ENCODE measurements around the gene PARM1.
"Not testable (repeated sequence)": the region's sequence is repeated elsewhere in the genome, so short reads cannot be mapped to it uniquely, and the experiment has no call there.

Gene PARM1

DNA sequence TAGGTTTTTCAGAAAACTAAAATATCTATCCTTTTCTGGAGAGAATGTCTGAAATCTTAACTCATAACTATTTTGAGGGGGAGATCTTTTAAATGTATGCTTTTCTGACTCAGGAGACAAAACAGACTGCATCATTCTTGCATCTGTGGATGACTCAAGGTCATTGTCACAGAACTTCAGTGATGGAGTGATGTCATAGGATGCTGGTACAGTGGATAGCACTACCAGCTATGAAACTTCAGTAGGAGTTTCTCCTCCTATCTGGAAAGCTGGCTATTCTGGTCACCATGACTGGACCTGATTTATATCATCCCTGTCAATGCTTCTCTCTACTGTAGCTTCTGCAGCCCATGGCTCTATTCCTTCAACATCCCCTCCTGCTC, 50.3 kb downstream of the PARM1 start:
- no peak for DNase-seq (ENCODE audit: low read depth)

DNA sequence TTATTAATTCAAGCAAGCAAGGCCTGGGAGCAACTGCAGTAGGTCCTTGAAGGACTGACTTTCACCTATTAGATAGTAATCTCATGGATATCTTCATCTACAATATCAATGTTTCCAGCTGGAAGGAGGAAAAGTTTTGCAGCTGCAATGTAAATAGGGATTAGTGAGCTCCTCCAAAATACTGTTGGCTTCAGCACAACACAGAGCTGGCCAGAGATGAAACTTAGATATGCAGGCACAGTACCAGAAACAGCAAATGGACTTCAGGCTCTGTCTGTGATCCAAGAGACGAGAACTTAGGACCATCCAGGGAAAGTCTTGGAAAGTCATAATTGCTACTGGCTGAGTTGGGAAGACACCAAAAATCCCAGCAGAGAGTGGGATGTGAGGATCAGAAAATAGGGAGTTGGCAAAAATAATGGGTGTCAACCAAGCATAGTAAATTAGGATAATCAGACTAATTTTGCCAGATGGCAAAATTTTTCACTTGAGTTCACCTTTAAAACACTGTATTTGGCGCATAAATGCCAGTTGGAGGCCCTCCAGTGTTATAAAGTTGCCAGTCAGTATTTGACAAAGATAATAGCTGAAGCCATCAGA, 57.5 kb downstream of the PARM1 start:
- DNase-seq (ENCODE audit: low read depth) = no peak

DNA sequence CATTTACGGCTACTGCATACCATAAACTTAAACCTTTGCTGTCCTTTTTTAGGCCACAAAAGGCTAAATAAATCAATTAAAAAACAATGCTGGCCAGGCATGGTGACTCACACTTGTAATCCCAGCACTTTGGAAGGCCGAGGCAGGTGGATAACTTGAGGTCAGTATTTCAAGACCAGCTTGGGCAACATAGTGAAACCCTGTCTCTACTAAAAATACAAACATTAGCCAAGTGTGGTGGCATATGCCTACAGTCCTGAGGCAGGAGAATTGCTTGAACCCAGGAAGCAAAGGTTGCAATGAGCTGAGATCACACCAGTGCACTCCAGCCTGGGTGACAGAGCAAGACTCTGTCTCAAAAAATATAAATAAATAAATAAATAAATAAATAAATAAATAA, 61.5 kb downstream of the PARM1 start:
- not testable (repeated sequence) for DNase-seq (ENCODE audit: low read depth)

DNA sequence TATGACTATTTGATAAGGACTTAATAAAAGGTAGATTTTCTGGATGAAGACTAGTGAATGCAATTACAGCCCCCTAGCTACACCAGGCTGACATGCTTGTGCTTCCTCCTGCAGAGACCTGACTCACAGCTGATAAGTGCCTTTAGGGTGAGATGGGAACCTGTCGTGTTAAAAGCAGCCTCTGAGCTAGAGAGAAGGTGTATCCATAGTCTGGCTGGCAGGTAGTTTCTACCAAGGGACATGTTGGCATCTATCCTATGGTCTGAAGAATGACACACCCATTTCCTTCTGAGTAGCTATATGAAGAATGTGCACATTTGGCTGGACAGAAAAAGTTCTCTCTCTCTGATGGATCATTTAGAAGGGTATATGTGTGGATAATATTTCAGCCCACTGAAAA, 64.1 kb downstream of the PARM1 start:
- no peak for DNase-seq (ENCODE audit: low read depth)

DNA sequence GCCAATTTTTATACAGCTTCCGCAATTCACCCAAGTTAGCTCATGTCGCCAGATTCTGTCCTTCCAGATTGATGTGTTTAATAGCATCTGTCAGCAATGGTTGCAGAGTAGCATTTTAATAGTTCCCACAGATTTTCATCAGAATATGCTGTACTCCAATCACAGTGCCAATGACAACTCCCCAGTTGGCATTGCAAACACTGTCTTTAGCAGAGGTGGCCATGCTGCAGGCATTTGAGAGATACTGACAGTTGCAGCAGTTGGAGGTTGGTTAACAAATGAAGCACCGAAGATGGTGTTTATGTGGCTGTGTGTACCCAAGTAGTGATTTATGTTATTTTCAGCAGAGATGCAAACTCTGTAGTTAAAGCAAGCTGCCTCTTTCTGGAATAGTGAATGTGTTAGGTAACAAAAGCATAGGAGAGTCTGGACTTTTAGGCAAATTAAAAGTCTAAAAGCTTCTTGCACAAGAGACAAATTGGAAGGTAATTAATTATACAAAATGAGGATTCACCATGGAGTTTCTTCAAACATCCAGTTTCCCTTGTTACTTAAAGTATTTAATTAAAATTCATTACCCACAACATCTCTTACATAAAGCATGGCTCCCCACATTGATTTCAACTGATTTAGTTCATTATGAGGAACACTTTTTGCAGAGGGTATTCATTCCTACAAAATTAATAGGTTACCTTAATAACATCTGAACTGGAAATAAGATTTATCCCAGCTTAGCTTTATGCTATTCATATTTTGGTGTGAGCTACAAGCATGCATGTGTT, 65.2 kb downstream of the PARM1 start:
- no peak for DNase-seq (ENCODE audit: low read depth)

DNA sequence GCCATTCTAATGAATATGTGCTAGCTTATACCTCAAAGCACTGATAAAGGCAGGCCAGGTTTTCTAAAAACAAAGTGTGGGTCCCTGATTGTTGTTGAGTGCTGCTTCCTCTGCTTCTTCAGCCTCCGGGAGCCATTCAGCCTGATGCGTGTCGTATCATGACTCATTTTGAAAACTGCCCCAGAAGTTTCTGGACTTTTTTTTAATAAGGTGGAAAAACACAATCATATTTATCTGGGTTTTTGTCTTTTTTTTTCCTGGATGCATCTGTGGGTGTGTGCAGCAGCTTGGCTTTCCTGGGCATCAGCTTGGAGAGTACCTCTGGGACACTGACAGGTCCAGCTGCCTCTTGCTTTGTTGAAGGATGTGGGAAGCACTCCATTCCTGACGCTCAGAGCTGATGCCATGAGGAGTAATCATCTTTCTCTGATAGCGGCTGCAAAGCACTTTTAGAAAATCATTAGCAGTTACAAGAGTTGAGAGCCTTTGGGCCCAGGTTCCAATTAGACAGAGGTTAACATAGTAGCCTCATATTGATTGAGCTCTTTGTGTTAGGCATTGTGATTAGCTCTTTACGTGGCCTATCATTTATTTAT, 66.9 kb downstream of the PARM1 start:
- no peak for DNase-seq (ENCODE audit: low read depth)

DNA sequence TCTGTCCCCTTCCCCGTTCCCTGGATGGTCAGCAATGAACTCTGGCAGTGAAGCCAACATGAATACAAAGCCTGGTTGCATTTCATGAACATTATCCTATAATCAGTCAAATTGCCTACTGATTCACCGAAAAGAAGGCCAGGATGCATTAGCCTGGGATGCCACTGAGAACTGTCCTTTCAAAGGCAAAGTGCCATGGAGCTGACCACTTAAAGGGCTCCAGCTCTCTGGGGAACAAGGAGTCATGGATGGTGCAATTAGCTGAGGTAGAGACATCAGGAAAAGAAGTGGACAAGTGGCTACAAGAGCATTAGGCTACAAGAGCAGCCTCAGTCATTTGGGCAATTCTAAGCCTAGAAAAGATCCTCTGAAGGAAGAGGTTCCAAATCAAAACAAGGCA, 69.0 kb downstream of the PARM1 start:
- DNase-seq (ENCODE audit: low read depth) = no peak

DNA sequence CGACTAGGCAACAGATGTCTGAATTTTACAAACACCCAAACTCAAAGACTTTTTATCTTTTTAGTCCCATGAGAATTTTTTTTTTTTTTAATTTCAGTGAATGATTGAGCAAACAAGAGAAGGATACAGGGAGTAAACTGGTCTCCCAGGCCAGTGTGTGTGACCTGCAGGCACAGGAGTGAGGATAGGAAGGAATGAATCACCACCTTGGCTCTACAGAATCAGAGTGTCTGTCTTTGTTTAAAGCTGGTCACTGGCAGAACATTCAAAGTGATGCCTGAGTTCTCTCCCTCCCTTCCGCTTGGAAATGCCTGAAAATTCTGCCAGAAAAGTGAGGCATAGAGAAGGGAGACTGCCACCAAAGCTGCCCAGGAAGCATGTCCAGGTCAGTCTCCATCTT, 69.5 kb downstream of the PARM1 start:
- DNase-seq (ENCODE audit: low read depth) = no peak

DNA sequence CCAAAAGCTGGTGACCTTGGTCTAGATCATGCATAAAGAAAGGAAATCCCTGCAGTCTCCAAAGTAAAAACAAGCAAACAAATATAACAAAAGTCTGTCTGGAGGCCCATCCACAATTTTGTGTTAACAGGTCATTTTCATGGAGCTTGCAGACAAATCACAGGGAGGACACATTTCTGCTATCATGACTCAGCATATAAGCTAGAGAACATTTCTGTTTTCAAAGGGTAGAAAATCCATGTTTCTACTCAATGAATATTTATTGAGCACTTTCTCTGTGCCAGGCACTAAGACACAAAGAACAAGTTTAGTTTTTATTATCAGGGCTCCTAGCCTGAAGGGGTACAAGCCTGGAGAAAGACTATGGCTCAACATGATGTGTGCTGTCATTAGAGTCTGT, 71.1 kb downstream of the PARM1 start:
- no peak for DNase-seq (ENCODE audit: low read depth)

DNA sequence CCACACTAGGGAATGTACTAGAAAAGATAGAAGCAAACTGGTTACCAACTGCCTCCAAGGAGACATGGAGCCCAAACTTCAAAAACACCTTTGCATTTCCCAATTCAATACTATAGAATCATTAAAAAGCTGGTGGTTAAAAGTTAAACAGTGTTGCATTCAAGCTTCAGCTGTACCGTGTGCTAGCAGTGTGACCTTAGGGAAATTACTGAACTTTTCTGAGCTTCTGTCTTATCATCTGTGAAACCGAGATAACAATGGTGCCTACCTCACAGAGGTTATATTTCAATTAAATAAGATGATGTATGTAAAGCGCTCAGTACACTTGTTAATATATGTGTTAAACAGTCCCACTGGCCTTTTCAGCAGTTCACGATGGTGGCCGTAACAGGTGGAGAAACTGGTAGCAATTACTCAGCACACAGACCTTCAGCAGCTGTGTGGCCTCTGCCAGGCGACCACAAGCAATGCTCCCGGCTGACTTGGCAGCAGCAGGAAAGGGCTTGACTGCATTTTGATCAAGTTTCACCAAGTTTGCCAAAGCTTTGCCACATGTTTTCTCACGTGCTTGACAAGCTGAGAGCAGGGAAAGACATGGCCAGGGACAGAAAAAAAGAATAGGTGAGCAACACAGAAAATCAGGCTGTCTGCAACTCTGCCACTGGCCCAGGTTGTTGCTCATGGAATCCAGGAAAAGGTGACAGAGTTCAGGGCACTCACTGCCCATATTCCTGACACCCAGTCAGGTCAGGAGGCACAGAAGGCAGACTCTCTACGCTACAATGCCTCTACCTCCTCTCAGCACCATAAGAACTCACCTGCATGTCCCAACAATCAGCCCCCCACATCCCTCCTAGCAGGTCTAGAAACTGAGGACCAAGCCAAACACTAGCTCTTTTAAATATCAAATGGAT, 72.1 kb downstream of the PARM1 start:
- no peak for DNase-seq (ENCODE audit: low read depth)

DNA sequence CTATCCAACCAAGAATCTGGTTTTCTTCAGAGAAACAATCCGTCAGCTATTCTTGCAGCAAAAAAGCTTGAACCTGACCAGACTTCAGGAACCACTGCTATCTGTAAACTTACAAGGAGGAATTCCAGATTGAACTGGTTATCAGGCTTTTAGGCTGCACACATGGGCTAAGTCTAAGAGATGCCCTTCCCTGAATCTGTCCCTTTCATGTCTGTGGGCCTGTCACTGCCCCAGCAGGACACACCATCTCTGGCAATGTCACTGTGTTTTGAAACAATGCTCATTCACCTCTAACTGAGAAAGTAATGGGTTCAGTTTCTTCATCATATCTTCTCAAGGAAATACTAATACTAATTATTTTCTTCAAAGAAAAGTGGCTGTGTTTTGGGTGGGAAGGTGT, 72.8 kb downstream of the PARM1 start:
- no peak for DNase-seq (ENCODE audit: low read depth)

DNA sequence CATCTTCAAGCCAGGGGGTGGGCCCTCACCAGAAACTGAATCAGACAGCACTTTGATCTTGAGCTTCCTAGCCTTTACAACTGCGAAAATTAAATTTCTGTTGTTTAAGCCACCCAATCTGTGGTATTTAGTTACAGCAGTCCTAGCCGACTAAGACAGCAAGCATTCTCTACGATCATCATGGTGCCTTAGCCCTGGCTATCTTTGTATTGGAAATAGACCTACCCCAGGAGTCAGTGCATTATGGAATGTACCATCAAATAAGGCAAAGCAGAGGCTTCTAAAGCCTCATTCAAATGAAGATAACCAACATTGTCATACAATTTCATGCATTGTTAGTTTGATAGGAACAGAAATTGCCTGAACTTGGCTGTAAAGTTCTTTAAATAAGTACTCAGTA, 75.0 kb downstream of the PARM1 start:
- no peak for DNase-seq (ENCODE audit: low read depth)

DNA sequence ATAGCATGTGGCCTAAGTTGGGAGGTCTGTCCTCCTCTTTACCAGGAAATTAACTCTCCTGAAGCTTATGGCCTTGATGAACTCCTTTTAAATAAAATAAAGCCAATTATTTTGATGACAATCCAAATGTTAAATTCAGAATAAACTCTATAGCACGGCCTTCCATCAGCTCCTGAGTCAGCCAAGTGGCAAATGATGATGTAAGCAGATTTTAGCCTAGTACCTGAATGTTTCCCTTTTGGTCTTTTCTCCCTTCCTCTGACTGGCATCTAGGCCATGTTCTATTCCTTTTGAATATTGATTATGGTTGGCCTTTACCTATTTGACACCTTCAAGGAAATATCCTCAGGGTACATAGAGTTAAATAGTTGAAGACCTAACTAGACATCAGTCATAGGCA, 76.2 kb downstream of the PARM1 start:
- no peak for DNase-seq (ENCODE audit: low read depth)

DNA sequence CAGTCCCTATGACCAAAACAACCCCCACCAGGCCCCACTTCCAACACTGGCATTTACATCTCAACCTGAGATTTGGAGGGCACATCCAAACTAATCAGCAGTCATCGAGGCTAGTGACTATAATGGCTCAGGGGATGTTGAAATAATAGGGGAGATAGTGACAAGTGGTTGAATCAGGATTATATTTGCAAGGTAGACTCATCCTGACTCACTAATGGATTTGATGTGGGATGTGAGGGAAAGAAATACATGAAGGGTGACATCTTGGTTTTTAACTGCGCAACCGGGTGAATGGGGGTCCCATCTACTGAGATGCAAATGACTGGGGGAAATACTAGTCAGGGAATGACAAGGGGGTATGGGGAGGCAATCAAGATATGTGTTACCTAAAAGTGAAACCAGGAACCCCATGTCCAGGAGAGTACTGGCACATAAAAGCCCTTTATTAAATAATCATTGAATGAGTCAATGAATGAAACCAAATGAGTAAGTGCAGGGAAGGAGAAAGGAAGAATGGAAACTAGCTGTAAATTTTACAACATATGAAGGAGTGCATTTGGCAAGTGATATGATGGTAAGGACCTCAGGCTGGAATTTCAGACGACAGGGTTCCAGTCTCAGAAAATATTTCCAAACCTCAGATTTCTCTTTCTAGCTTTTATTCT, 78.3 kb downstream of the PARM1 start:
- peak; percentile 2 for DNase-seq (ENCODE audit: low read depth)

DNA sequence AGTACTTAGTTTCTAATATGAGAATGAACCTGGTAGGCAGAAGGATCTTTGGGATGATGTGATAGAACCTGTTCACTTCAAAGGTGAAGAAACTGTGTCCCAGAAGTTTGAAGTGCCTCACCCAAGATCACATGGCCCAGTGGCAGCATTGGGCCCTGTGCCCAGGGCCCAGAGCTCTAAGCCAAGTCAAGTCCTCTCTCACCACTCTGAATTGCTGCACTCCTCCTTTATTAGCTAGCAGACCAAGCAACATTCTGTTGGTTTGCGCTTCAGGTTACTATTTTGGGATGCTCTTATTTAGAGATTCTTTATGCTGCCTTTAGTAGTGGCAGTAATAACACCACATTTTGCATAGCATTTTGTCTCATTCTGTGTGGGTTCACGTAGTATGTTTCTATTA, 82.7 kb downstream of the PARM1 start:
- DNase-seq (ENCODE audit: low read depth) = no peak

DNA sequence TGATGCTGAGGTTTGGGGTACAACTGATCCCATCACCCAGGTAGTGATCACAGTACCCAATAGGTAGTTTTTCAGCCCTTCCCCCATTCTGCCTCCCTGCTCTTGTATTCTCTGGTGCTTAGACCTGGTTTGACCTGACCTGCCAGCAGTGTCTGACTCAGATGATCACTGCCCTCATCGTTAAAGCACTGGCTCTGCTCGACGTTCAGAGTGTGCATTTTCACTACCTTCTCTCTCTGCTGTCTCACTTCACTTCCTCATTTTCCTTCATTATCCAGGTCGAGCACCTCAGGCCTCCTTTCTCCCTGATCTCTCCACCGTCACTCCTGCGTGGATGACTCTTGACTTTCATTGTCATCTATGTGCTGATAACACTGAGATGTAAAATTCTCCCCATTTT, 83.6 kb downstream of the PARM1 start:
- no peak for DNase-seq (ENCODE audit: low read depth)

DNA sequence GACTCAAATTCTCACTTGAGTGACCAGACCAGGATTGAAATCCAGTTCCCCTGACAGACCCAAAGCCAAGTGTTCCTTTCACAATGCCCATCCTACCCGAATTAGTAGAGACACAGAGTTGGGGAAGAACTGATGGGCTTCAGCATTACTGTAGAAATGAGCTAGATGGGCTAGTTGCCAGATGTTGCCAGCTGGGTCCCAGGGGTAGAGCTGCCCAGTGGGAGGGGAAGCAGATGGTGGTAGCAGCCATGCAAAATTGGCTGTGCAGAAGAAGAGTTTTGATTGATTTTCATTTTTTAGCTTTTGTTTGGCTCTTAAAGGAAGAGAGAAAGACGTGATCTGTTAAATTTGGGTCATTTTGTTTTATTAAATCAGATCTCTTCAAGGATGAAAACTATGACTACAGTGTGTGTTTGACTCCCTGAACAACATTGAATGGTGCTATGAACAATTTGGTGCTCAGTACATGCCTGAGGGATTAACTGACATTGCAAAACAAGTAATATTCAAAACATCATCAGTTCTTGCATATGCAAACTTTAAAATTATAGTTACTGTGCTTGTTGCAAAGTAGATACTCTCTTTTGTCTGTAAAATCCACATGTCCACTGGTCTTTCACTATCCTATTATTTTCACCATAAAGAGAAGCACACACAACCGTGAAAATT, 86.0 kb downstream of the PARM1 start:
- no peak for DNase-seq (ENCODE audit: low read depth)

DNA sequence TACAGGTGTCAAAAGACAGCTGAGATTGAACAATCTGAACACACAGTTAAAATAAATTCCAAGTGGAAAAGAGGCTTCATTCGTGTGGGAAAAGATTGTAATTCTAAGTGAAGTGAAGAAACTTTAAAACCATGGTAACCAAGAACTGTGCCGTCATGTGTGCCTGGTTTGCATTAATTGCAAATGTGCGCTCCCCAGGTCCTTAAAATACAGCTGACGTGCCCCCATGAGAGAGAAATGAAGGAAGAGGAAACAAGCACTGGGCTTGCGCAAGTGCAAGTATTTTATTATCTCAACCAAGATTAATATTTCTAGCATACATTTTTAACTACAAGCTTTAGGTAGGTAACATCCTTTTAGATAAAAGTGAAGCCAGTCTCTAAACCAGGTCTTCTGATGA, 92.5 kb downstream of the PARM1 start:
- no peak for DNase-seq (ENCODE audit: low read depth)

DNA sequence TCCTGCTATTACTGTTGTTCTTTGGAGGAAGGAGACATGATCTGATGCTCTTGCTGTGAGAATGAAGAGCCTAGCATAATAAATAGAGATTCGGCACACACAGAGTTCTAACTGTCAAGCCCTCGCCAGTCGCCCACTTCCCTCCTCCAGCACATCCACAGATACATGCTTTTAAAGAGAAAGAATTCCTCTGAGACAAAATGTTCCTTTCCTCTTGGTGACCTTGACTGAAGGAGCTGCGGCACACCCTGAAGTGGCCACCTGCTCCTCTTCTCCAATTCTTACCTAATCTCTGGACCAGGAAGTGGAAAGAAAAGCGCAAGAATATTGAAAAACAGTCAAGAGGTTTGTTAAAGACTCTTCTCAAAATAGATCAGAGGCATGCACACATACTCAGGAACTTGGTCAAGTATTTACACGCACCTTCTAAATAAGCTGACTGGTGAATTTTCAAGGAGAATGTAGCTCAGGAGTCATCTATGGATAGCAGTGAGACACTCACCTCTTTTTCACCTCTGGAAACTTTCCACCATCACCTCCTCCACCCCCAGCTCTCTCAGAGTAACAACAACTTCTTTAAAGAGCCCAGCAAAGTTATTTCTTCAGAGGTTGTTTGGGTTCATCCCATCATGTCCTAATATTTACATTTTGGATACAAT, 95.4 kb downstream of the PARM1 start:
- no peak for DNase-seq (ENCODE audit: low read depth)

DNA sequence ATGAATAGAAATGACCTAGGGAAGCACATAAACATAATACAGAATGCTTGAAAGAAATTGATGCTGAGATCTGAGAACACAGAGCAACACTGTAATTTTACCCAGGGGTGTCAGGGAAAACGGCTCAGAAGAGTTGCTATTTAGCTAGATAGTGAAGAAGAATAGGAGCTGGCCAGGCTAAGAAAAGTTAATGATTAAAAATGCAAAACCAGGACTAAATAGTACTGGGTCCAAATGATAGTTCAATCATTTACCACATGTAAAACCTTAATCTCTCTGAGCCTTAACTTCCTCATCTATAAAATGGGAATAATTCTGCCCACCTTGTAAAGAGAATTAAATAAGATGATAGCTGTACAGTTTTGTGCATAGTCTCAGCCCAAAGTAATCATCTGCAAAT, 97.1 kb downstream of the PARM1 start:
- DNase-seq (ENCODE audit: low read depth) = no peak

DNA sequence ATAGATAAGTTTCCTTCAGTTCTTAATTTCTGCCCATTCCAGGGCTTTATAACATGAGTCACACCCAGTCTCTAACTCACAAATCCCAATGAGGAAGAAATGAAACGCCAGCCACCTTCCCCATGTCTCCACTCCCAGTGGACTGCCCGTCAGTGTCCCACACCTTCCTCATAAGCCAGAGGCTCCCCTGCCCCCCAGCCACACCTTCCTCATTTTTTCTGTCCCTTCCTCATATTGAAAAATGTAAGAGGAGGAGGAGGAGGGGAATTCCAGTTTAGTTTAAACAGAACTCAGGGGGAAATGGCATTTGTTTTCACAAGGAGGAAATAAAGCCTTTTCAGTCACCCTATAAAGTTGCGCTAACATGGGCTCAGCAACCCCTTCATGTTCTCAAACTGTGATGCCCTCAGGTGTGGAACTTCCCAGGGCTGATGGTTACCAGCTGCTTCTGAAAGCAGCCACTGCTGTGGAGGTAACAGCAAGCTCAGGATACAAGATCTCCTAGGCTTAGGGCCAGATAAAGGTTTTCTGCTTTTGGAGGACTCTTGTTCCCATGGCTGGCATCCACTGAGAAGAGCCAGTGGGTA, 97.8 kb downstream of the PARM1 start:
- no peak for DNase-seq (ENCODE audit: low read depth)

All from ELR (cell line).